Adrenal gland (tissue), 5 donors: ENCODE measurements around the gene DOCK11.

Experiments used
- POLR2A ChIP-seq, 2 donors: fragments of 450-650 bp; IDR thresholded peaks; one replicate each; pipeline ENCODE4 v1.6.1; 2017; ENCODE audit warnings: antibody characterized with exemption in 2 of 2, mild to moderate bottlenecking in 2 of 2, moderate library complexity in 1 of 2
- TF ChIP-seq, protein P1 (sequence below), 6 experiments: fragments of 450-650 bp in 4 of 6; fragments of 200-600 bp in 2 of 6; sonication (generic) in 1 of 6; IDR thresholded peaks; 1 replicate in 5 of 6; 2 replicates in 1 of 6; pipeline versions ENCODE4 v1.5.1 to v1.8.0; 2016 to 2021; ENCODE audit warnings: antibody characterized with exemption in 6 of 6, mild to moderate bottlenecking in 2 of 6, moderate library complexity in 1 of 6
- donor health status: DM: no; HTN: no; CAD: no.

DNA sequence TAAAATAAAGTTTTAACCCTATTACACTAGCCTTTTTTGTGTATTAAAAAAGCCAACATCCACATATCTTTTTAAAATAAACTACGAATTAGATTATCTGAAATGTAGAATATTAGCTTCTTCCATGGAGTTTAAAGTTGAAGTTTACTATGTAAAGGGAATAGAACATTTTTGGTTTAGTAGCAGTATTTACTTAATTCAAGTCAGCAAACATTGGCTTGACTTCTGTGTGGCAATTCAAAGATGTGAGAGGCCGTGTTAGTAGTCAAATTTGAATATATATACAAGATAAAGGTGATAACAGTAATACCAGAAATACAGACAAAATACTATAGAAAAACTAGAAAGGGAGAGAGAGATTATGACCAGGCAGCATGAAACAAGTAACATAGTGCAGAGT, 116.7 kb downstream of the DOCK11 start:
- TF ChIP-seq, protein P1, sequence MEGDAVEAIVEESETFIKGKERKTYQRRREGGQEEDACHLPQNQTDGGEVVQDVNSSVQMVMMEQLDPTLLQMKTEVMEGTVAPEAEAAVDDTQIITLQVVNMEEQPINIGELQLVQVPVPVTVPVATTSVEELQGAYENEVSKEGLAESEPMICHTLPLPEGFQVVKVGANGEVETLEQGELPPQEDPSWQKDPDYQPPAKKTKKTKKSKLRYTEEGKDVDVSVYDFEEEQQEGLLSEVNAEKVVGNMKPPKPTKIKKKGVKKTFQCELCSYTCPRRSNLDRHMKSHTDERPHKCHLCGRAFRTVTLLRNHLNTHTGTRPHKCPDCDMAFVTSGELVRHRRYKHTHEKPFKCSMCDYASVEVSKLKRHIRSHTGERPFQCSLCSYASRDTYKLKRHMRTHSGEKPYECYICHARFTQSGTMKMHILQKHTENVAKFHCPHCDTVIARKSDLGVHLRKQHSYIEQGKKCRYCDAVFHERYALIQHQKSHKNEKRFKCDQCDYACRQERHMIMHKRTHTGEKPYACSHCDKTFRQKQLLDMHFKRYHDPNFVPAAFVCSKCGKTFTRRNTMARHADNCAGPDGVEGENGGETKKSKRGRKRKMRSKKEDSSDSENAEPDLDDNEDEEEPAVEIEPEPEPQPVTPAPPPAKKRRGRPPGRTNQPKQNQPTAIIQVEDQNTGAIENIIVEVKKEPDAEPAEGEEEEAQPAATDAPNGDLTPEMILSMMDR (IDR thresholded peaks at IDR 0.05): no peak
- TF ChIP-seq POLR2A (IDR thresholded peaks at IDR 0.05): no peak
